ENCODE measurements around the gene NANP.

- TF ChIP-seq CTCF (IDR thresholded peaks at IDR 0.05), result no peak
- TF ChIP-seq EZH2 (IDR thresholded peaks at IDR 0.05; ENCODE audit: borderline replicate concordance, insufficient read depth, low read depth, low read length, poor library complexity, severe bottlenecking), result no peak
Observed at GRCh38 chr20:25643716-25644115, 19.9 kb upstream of the NANP start.
